Renal cortex interstitium (tissue), 11 donors: ENCODE results near the gene HOXA13. TPM values are rescaled to one million over a fixed set of nuclear protein-coding genes. Genes with fewer than 3 reads are reported as not detected.
A peak's percentile ranks its signal among the peaks of the same experiment; 100 is the strongest.

Experiments used
- DNase-seq, 11 donors: peaks; one replicate each; pipeline ENCODE4 v3.0.0-alpha.2; 2013; ENCODE audit warnings: low read depth in 9 of 11, low spot score in 4 of 11; ENCODE audit errors: extremely low read depth in 1 of 11
- polyA plus RNA-seq, 3 donors: library from polyadenylated mRNA; unstranded; fragments of 120-200 nt; gene quantifications; one replicate each; pipeline ENCODE4 v1.2.1, GENCODE V29; 2013; ENCODE audit not compliant: insufficient read length in 3 of 3

HOXA13 gene
- polyA plus RNA-seq, 3 donors, result 0.01 TPM; not detected in 2

GRCh38 chr7:27175626-27176523, 24.0 kb downstream of the HOXA13 start:
- DNase-seq, result no peak

GRCh38 chr7:27174874-27175625, 24.8 kb downstream of the HOXA13 start:
- DNase-seq, result peak in 1 of 11 donors; percentile 86

- DNase-seq, result peak in 1 of 11 donors; percentile 78
These were observed 25.7 kb downstream of the HOXA13 start, which contains the start of gene HOXA10 for GRCh38 chr7:27173956-27174873. Gene HOXA10, minus strand, starts transcription at chr7:27174320. Its CDS starts 14 bp downstream, at chr7:27174306.

GRCh38 chr7:27173511-27173955, 26.4 kb downstream of the HOXA13 start:
- DNase-seq, result no peak

- peak in 4 of 11 donors; percentile 78 to 86 (median 82) for DNase-seq
These were observed 26.9 kb downstream of the HOXA13 start for GRCh38 chr7:27172823-27173510.

- no peak for DNase-seq
These were observed 27.5 kb downstream of the HOXA13 start for GRCh38 chr7:27172315-27172774.

- DNase-seq, result no peak
These were observed 28.1 kb downstream of the HOXA13 start for GRCh38 chr7:27171637-27172314.

GRCh38 chr7:27171325-27171636, 28.6 kb downstream of the HOXA13 start:
- no peak for DNase-seq

- DNase-seq, result no peak
These were observed 29.2 kb downstream of the HOXA13 start for GRCh38 chr7:27170426-27171324.

- no peak for DNase-seq
These were observed 30.0 kb downstream of the HOXA13 start for GRCh38 chr7:27169658-27170425.

- no peak for DNase-seq
These were observed 31.5 kb downstream of the HOXA13 start for GRCh38 chr7:27168265-27168947.

GRCh38 chr7:27167916-27168264, 32.0 kb downstream of the HOXA13 start:
- no peak for DNase-seq

GRCh38 chr7:27166531-27167505, 33.1 kb downstream of the HOXA13 start:
- DNase-seq, result no peak

GRCh38 chr7:27165996-27166530, 33.8 kb downstream of the HOXA13 start:
- DNase-seq, result peak in 4 of 11 donors; percentile 80 to 88 (median 86)
